ENCODE results near the gene NLK. TPM values are rescaled to one million over a fixed set of nuclear protein-coding genes. Genes with fewer than 3 reads are reported as not detected.
"Not testable (repeated sequence)": the region's sequence is repeated elsewhere in the genome, so short reads cannot be mapped to it uniquely, and the experiment has no call there.

Gene NLK
- total and polyA plus RNA-seq, 8 donors, result 18.8 to 21.3 (median 20.1) TPM

- intact Hi-C loops (cut with DNase I), result no loop called here
- Histone ChIP-seq H3K27ac (no peak overlapping the region), H3K27me3 (no peaks in the 10 kb centered on the region), H3K4me1 (no peaks in the 10 kb centered on the region), H3K4me3 (no peak overlapping the region), H3K36me3 (no peaks in the 10 kb centered on the region), H3K9me3 (peaks cover 0 to 2% of the 10 kb centered on the region in 2 donors)
- TF ChIP-seq CTCF (IDR thresholded peaks at IDR 0.05), result no peak
- ATAC-seq (no peak), DNase-seq (no peak)
Measured at GRCh38 chr17:28206292-28206691, 163.8 kb downstream of the NLK start.

GRCh38 chr17:28211811-28212210 lies 169.3 kb downstream of the NLK start:
- Histone ChIP-seq H3K4me1 (no peaks in the 10 kb centered on the region), H3K27ac (no peak overlapping the region), H3K4me3 (no peak overlapping the region), H3K36me3 (no peaks in the 10 kb centered on the region), H3K27me3 (no peaks in the 10 kb centered on the region), H3K9me3 (peaks cover 0 to 2% of the 10 kb centered on the region in 2 donors)
- no peak for TF ChIP-seq CTCF (IDR thresholded peaks at IDR 0.05)
- intact Hi-C loops (cut with DNase I), result no loop called here
- ATAC-seq (no peak), DNase-seq (no peak)

GRCh38 chr17:28213578-28213977 lies 171.1 kb downstream of the NLK start:
- ATAC-seq; DNase-seq; H3K9me3 ChIP-seq; intact Hi-C loops (cut with DNase I); H3K36me3 ChIP-seq; H3K27me3 ChIP-seq; H3K4me1 ChIP-seq; H3K27ac ChIP-seq; H3K4me3 ChIP-seq: not testable (repeated sequence)

- ATAC-seq, result no peak
- no peaks in the 10 kb centered on the region for H3K4me1 ChIP-seq
- intact Hi-C loops (cut with DNase I), result no loop called here
- no peak for TF ChIP-seq CTCF (IDR thresholded peaks at IDR 0.05)
- DNase-seq, result no peak
- no peak overlapping the region for H3K27ac ChIP-seq
- H3K36me3 ChIP-seq, result no peaks in the 10 kb centered on the region
- H3K9me3 ChIP-seq, result peaks cover 0 to 1% of the 10 kb centered on the region in 2 donors
- no peak overlapping the region for H3K4me3 ChIP-seq
- no peaks in the 10 kb centered on the region for H3K27me3 ChIP-seq
Measured at GRCh38 chr17:28216052-28216451, 173.6 kb downstream of the NLK start.

DNA sequence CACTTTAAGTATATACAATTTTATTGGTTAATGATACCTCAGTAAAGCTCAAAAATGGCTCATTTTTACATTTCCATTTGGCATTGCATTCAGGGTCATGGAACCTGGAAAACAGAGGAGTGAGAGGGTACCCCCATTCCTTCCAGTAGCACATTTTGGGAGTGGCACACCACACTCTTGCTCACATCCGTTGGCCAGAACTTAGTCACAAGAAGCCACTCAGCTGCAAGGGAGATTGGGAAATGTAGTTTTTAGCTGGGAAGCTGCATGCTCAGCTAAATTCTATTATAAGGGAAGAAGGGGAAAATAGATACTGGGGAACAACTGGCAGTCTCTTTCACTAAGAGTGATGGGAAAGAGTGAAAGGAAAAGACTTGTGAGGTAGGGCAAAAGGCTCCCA lies 174.1 kb downstream of the NLK start:
- Histone ChIP-seq H3K9me3 (no peaks in the 10 kb centered on the region), H3K4me3 (no peak overlapping the region), H3K27ac (no peak overlapping the region), H3K27me3 (no peaks in the 10 kb centered on the region), H3K4me1 (no peaks in the 10 kb centered on the region), H3K36me3 (no peaks in the 10 kb centered on the region)
- ATAC-seq (no peak), DNase-seq (no peak)
- intact Hi-C loops (cut with DNase I), result no loop called here
- TF ChIP-seq CTCF (IDR thresholded peaks at IDR 0.05), result no peak

DNA sequence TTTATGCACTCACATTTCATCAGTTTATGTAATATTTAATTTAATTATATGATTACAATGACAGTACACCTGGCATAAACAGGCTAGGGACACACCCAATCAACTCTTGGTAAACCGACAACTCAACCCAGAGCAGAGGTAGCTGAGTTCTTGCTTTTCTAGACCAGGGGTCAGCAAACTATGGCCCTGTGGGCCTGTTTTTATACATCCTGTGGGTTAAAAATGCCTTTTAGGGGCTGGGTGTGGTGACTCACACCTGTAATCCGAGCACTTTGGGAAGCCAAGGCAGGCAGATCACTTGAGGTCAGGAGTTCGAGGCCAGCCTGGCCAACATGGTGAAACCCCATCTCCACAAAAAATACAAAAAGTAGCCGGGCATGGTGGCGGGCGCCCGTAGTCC lies 177.3 kb downstream of the NLK start:
- H3K36me3 ChIP-seq, result no peaks in the 10 kb centered on the region
- DNase-seq (no peak), ATAC-seq (no peak)
- H3K9me3 ChIP-seq, result no peaks in the 10 kb centered on the region
- no peak overlapping the region for H3K27ac ChIP-seq
- TF ChIP-seq CTCF (IDR thresholded peaks at IDR 0.05), result no peak
- H3K4me3 ChIP-seq, result no peak overlapping the region
- no peaks in the 10 kb centered on the region for H3K27me3 ChIP-seq
- H3K4me1 ChIP-seq, result no peaks in the 10 kb centered on the region
- intact Hi-C loops (cut with DNase I), result no loop called here

Data from left lung (tissue), 10 donors.